OCI-LY7 (cell line): ENCODE measurements around the gene SMAP2. TPM values are rescaled to one million over a fixed set of nuclear protein-coding genes. Genes with fewer than 3 reads are reported as not detected.

Source experiments
- BruUV-seq: library from RNA; stranded (reverse); fragments of 400-500 nt; replicated peaks from 2 replicates; lab custom pipeline; 2021; lab: Mats Ljungman, UMichigan
- CTCF ChIA-PET: fragments of 300-600 bp; sonication (Branson Sonifier 250); formaldehyde crosslinking; loops from one replicate; lab custom pipeline; 2022; ENCODE audit warnings: antibody characterized with exemption; ENCODE audit not compliant: unreplicated experiment; lab: Charles Lee
- POLR2A ChIA-PET: fragments of 300-600 bp; sonication (Branson Sonifier 250); formaldehyde crosslinking; loops from one replicate; lab custom pipeline; 2022; ENCODE audit warnings: antibody characterized with exemption; lab: Charles Lee
- DNase-seq: peaks from one replicate; pipeline ENCODE4 v3.0.0-alpha.2; 2015; ENCODE audit warnings: low spot score
- H2AFZ ChIP-seq: fragments of 200-600 bp; sonication (generic), shearing (Covaris generic); 2 replicates; pipeline ENCODE4 v1.6.1; 2014; ENCODE audit warnings: mild to moderate bottlenecking, antibody characterized with exemption, low read length, moderate library complexity
- H3K27ac ChIP-seq: fragments of 200-600 bp; sonication (generic); 2 replicates; pipeline ENCODE4 v1.5.1; 2014; ENCODE audit warnings: mixed run types, low read depth, mild to moderate bottlenecking, moderate library complexity, low read length, inconsistent platforms; ENCODE audit not compliant: poor library complexity, severe bottlenecking
- H3K36me3 ChIP-seq: fragments of 200-600 bp; sonication (generic); 2 replicates; pipeline ENCODE4 v1.6.1; 2014; ENCODE audit warnings: mild to moderate bottlenecking, antibody characterized with exemption, low read length, moderate library complexity, mixed read lengths; ENCODE audit not compliant: insufficient read depth
- H3K4me1 ChIP-seq: fragments of 200-600 bp; sonication (generic); 2 replicates; pipeline ENCODE4 v1.5.1; 2014; ENCODE audit warnings: mild to moderate bottlenecking, low read length; ENCODE audit not compliant: insufficient read depth, poor library complexity, severe bottlenecking
- H3K4me2 ChIP-seq: fragments of 200-600 bp; sonication (generic); 2 replicates; pipeline ENCODE4 v1.6.1; 2014; ENCODE audit warnings: mild to moderate bottlenecking, low read length
- H3K4me3 ChIP-seq: fragments of 200-600 bp; sonication (generic); 2 replicates; pipeline ENCODE4 v1.5.1; 2014; ENCODE audit warnings: mild to moderate bottlenecking, low read depth, low read length; ENCODE audit not compliant: poor library complexity, severe bottlenecking
- H3K79me2 ChIP-seq: fragments of 200-600 bp; sonication (generic); 2 replicates; pipeline ENCODE4 v1.6.1; 2016; ENCODE audit warnings: low read depth, mild to moderate bottlenecking, low read length, moderate library complexity, mixed read lengths; ENCODE audit not compliant: insufficient read depth
- H3K9me2 ChIP-seq: fragments of 200-600 bp; sonication (generic); 2 replicates; pipeline ENCODE4 v1.6.1; 2016; ENCODE audit warnings: mild to moderate bottlenecking, low read length, mixed read lengths; ENCODE audit not compliant: insufficient read depth
- H3K9me3 ChIP-seq: fragments of 200-600 bp; sonication (generic); 2 replicates; pipeline ENCODE4 v1.6.1; 2014; ENCODE audit warnings: mild to moderate bottlenecking, mixed run types, low read length, mixed read lengths
- H4K20me1 ChIP-seq: fragments of 200-600 bp; sonication (generic); 2 replicates; pipeline ENCODE4 v1.6.1; 2014; ENCODE audit warnings: mild to moderate bottlenecking, antibody characterized with exemption, low read length, moderate library complexity, mixed read lengths; ENCODE audit not compliant: insufficient read depth
- CTCF ChIP-seq: fragments of 200-600 bp; sonication (generic); conservative IDR thresholded peaks from 2 replicates; pipeline ENCODE4 v1.5.1; 2014; ENCODE audit warnings: mild to moderate bottlenecking, antibody characterized with exemption, low read length, moderate library complexity, mixed read lengths
- EZH2phosphoT487 ChIP-seq: fragments of 200-600 bp; sonication (generic); IDR thresholded peaks from 2 replicates; pipeline ENCODE4 v1.6.1; 2018; ENCODE audit warnings: low read depth, borderline replicate concordance, mild to moderate bottlenecking, mixed run types, antibody characterized with exemption, low read length, moderate library complexity, mixed read lengths
- intact Hi-C: fragments of 100-400 bp; cut with micrococcal nuclease; formaldehyde crosslinking; loops from one replicate; pipeline ENCODE4 v1.10.0; 2022; ENCODE audit not compliant: unreplicated experiment
- total RNA-seq, 2 experiments: library from RNA; depleted of rRNA in 1 of 2; stranded (reverse); fragments of >200 nt in 1 of 2; shearing (Covaris generic) in 1 of 2; gene quantifications; 2 replicates each; pipeline ENCODE4 v1.2.3, GENCODE V29; 2014 to 2022

The SMAP2 gene
- total RNA-seq, 2 experiments from 2014 or later = 50.3 to 105 TPM

- CTCF ChIA-PET = no interaction called here
- no peak for DNase-seq
- H4K20me1 ChIP-seq = peaks cover 4% of the 10 kb centered on the region; the same call in 1 of the 2 replicates
These were observed 37.8 kb downstream of the SMAP2 start for GRCh38 chr1:40411294-40411693.

DNA sequence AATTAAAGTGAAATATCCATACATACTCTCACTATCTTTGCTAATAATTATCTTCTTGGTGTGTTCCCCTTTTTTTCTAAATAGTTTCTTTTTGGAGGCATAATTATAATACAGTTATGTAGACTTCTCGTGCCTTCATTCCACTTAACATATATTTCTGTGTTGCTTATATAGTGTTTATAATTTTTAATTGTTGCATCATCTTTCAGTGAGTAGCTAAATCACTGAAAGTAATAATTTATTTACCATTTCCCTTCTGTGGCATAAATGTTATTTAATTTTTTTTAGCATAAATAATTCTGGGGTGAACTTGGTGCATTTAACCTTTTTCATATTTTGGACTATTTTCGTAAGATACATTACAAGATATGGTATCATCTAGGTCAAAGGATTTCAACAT lies 38.3 kb downstream of the SMAP2 start:
- H2AFZ ChIP-seq = no peak overlapping the region
- H3K4me3 ChIP-seq = no peak overlapping the region
- H3K4me1 ChIP-seq = no peaks in the 10 kb centered on the region
- no peak overlapping the region for H3K27ac ChIP-seq
- H3K9me2 ChIP-seq = no peaks in the 10 kb centered on the region
- intact Hi-C loops = no loop called here
- DNase-seq = no peak
- H3K79me2 ChIP-seq = peaks cover 15% of the 10 kb centered on the region
- H3K9me3 ChIP-seq = no peaks in the 10 kb centered on the region
- peaks cover 93% of the 10 kb centered on the region for H3K36me3 ChIP-seq
- ChIA-PET POLR2A (interaction anchor here (0.6 to 1.4 kb wide), 4 partner anchors 33 to 224 kb away, joined by 3 to 4 read pairs (median 3); partner anchors contain the start of gene SMAP2), CTCF (no interaction called here)
- no peak overlapping the region for H3K4me2 ChIP-seq
- no peaks in the 10 kb centered on the region for H4K20me1 ChIP-seq
- BruUV-seq = no TSS peak
- TF ChIP-seq CTCF (no peak), EZH2phosphoT487 (no peak)

More at GRCh38 chr1:40411294-40411693, 37.8 kb downstream of the SMAP2 start:
- no TSS peak for BruUV-seq
- H3K79me2 ChIP-seq = peaks cover 20% of the 10 kb centered on the region
- H3K36me3 ChIP-seq = peaks cover 92% of the 10 kb centered on the region
- H3K9me2 ChIP-seq = no peaks in the 10 kb centered on the region
- TF ChIP-seq CTCF = no peak
- TF ChIP-seq EZH2phosphoT487 = no peak
- H3K4me2 ChIP-seq = no peak overlapping the region
- no peaks in the 10 kb centered on the region for H3K9me3 ChIP-seq
- H3K4me3 ChIP-seq = no peak overlapping the region
- intact Hi-C loops = no loop called here
- no peak overlapping the region for H2AFZ ChIP-seq
- no peaks in the 10 kb centered on the region for H3K4me1 ChIP-seq
- no peak overlapping the region for H3K27ac ChIP-seq
- POLR2A ChIA-PET = interaction anchor here (0.6 to 1.4 kb wide), 4 partner anchors 32 to 224 kb away, joined by 3 to 4 read pairs (median 3); partner anchors contain the start of gene SMAP2

DNA sequence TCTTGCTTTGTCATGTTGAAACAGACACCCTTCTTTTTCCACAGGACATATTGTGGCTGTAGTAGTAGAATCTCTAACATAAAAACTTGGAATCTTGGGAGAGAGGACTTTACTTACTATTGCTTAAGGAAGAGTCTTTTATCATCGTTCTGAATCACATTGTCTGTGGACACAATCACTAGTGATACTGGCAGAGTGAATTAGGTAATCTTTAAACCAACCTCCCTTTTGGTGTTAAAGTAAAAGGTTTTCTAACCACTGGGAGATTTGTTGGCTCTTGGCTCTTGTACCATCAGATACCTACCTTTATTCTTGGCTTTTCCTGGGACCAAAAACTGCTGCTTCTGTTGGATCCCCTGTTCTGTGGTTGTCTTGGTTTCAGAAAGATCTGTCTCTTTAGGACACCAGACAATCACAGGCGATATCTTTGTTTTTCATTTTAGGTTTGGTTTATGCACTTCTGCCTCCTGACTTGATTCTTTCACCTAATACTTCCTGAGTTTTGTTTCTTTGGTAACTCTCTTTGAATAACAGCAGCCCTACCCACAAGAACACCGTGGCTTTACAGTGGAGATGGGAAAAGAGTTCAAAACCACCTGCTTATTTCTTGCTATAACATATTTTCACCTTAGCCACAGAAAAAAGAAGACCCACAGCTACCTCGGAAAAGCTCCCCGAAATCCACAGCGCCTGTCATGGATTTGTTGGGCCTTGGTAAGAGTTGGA lies 40.2 kb downstream of the SMAP2 start:
- no TSS peak for BruUV-seq
- Histone ChIP-seq H3K4me2 (no peak overlapping the region), H3K27ac (no peak overlapping the region)

More for the DNA sequence above, 40.2 kb downstream of the SMAP2 start:
- intact Hi-C loops = no loop called here
- H3K9me2 ChIP-seq = no peaks in the 10 kb centered on the region
- H3K36me3 ChIP-seq = peaks cover 98% of the 10 kb centered on the region
- CTCF ChIA-PET = no interaction called here
- no peaks in the 10 kb centered on the region for H3K9me3 ChIP-seq
- H3K79me2 ChIP-seq = no peaks in the 10 kb centered on the region
- no peak for DNase-seq
- H3K4me3 ChIP-seq = no peak overlapping the region
- no peak overlapping the region for H2AFZ ChIP-seq
- H3K4me1 ChIP-seq = no peaks in the 10 kb centered on the region
- POLR2A ChIA-PET = no interaction called here
- no peaks in the 10 kb centered on the region for H4K20me1 ChIP-seq
- no peak for TF ChIP-seq EZH2phosphoT487
